HCT116 (cell line): ENCODE data around the gene DRD2.

Source experiments
- EZH2 ChIP-seq: fragments of 200-600 bp; sonication (generic); IDR thresholded peaks from 2 replicates; pipeline ENCODE4 v1.6.1; 2017; ENCODE audit warnings: antibody characterized with exemption, mixed run types
- POLR2A ChIP-seq: IDR thresholded peaks from 2 replicates; pipeline ENCODE4 v1.7.0; 2011; ENCODE audit warnings: borderline replicate concordance; ENCODE audit not compliant: insufficient read depth, insufficient read length; ENCODE audit errors: extremely low read depth
- POLR2AphosphoS5 ChIP-seq: IDR thresholded peaks from 2 replicates; pipeline ENCODE4 v1.6.1; 2011; ENCODE audit warnings: mild to moderate bottlenecking, low read depth, low read length, moderate library complexity
- SP1 ChIP-seq: IDR thresholded peaks from 2 replicates; pipeline ENCODE4 v1.6.1; 2012; ENCODE audit warnings: low read depth
- ZNF274 ChIP-seq: fragments of 200-500 bp; sonication (Bioruptor generic); IDR thresholded peaks from 2 replicates; pipeline ENCODE4 v1.6.1; 2014; ENCODE audit warnings: mild to moderate bottlenecking, low read depth, low read length, inconsistent platforms
- TF ChIP-seq, protein P1 (sequence below), 3 experiments: fragments of 200-600 bp in 1 of 3; sonication (generic) in 1 of 3; IDR thresholded peaks in 2 of 3; conservative IDR thresholded peaks in 1 of 3; 2 replicates each; pipeline ENCODE4 v1.5.1; 2012 to 2017; ENCODE audit warnings: low read depth in 2 of 3, low read length in 2 of 3, antibody characterized with exemption in 1 of 3, borderline replicate concordance in 1 of 3, control low read depth in 1 of 3, mild to moderate bottlenecking in 1 of 3, mixed read lengths in 1 of 3, mixed run types in 1 of 3, moderate library complexity in 1 of 3; ENCODE audit not compliant: insufficient read depth in 1 of 3
- TF ChIP-seq, protein P2 (sequence below): IDR thresholded peaks from 2 replicates; pipeline ENCODE4 v1.6.1; 2012

GRCh38 chr11:113447621-113448315 lies 27.4 kb downstream of the DRD2 start:
- no peak for TF ChIP-seq EZH2
- TF ChIP-seq, protein P1, sequence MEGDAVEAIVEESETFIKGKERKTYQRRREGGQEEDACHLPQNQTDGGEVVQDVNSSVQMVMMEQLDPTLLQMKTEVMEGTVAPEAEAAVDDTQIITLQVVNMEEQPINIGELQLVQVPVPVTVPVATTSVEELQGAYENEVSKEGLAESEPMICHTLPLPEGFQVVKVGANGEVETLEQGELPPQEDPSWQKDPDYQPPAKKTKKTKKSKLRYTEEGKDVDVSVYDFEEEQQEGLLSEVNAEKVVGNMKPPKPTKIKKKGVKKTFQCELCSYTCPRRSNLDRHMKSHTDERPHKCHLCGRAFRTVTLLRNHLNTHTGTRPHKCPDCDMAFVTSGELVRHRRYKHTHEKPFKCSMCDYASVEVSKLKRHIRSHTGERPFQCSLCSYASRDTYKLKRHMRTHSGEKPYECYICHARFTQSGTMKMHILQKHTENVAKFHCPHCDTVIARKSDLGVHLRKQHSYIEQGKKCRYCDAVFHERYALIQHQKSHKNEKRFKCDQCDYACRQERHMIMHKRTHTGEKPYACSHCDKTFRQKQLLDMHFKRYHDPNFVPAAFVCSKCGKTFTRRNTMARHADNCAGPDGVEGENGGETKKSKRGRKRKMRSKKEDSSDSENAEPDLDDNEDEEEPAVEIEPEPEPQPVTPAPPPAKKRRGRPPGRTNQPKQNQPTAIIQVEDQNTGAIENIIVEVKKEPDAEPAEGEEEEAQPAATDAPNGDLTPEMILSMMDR (IDR thresholded peaks at IDR 0.05 in 2 of 3, conservative IDR thresholded peaks at IDR 0.05 in 1 of 3; ENCODE audit: borderline replicate concordance in 1 of 3, insufficient read depth in 1 of 3, low read depth in 2 of 3, low read length in 2 of 3), result no peak
- TF ChIP-seq ZNF274, result no peak
- no peak for TF ChIP-seq POLR2A
- TF ChIP-seq, protein P2, sequence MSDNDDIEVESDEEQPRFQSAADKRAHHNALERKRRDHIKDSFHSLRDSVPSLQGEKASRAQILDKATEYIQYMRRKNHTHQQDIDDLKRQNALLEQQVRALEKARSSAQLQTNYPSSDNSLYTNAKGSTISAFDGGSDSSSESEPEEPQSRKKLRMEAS, result no peak
- TF ChIP-seq POLR2AphosphoS5, result no peak
- TF ChIP-seq SP1, result no peak
